Adipose tissue (tissue), 3 donors: ENCODE measurements around the gene PNMA6A. TPM values are rescaled to one million over a fixed set of nuclear protein-coding genes. Genes with fewer than 3 reads are reported as not detected.
"Not testable (repeated sequence)": the region's sequence is repeated elsewhere in the genome, so short reads cannot be mapped to it uniquely, and the experiment has no call there.

ENCODE experiments used
- H3K27ac ChIP-seq: one replicate; pipeline ENCODE4 v1.5.1; 2013; ENCODE audit warnings: low read depth, low read length
- WGBS, 3 donors: extraction: QIAGEN DNeasy Blood & Tissue Kit; methylation state at CpG; one replicate each; pipeline ENCODE4 v1.1.7; 2013; 5-methylcytosine and 5-hydroxymethylcytosine counted together
- polyA plus RNA-seq, 3 donors: library from polyadenylated mRNA; stranded (reverse); fragments of 200-250 nt; gene quantifications; one replicate each; pipeline ENCODE4 v1.2.3, GENCODE V29; 2013
- donor health status: healthy with polysubstance abuse.
- donor health status: Bipolar disorder and iron deficiency.
- donor health status: healthy.

PNMA6A gene
- 1 to 10 TPM in 1 of 3 donors, under 1 TPM in 2; 0.68 to 1.0 (median 0.91) TPM for polyA plus RNA-seq

- H3K27ac ChIP-seq, result not testable (repeated sequence)
- WGBS, 3 donors, result no CpG with 5 or more reads among the region's 76 CpGs
Measured at GRCh38 chrX:153071909-153072583, at the start of gene PNMA6A. Gene PNMA6A (plus strand): TSS chrX:153072454. CDS start chrX:153073063, 609 bp downstream.

GRCh38 chrX:153026501-153026900 lies 45.8 kb upstream of the PNMA6A start:
- not testable (repeated sequence) for H3K27ac ChIP-seq
- 90 to 92% (median 92%) methylated on average over 1 to 2 of the region's 2 CpGs for WGBS, 3 donors

GRCh38 chrX:153028487-153028886 lies 43.8 kb upstream of the PNMA6A start:
- WGBS, 3 donors, result 67 to 74% (median 68%) methylated on average over 3 to 9 of the region's 11 CpGs
- H3K27ac ChIP-seq, result not testable (repeated sequence)

GRCh38 chrX:153029162-153029561 lies 43.1 kb upstream of the PNMA6A start:
- 83 to 97% (median 88%) methylated on average over 2 of the region's 2 CpGs for WGBS, 3 donors
- H3K27ac ChIP-seq, result no peak overlapping the region

- 86 to 94% (median 93%) methylated on average over 9 to 11 of the region's 11 CpGs for WGBS, 3 donors
- H3K27ac ChIP-seq, result no peak overlapping the region
Measured at GRCh38 chrX:153029875-153030274, 42.4 kb upstream of the PNMA6A start.

GRCh38 chrX:153030801-153031200 lies 41.5 kb upstream of the PNMA6A start:
- H3K27ac ChIP-seq, result no peak overlapping the region
- 88 to 92% (median 90%) methylated on average over 4 to 12 of the region's 12 CpGs for WGBS, 3 donors

- H3K27ac ChIP-seq, result no peak overlapping the region
- 16 to 33% (median 30%) methylated on average over 42 to 64 of the region's 64 CpGs for WGBS, 3 donors
Measured at GRCh38 chrX:153032397-153033118, 39.7 kb upstream of the PNMA6A start.

GRCh38 chrX:153049093-153049492 lies 23.2 kb upstream of the PNMA6A start:
- 84 to 95% (median 92%) methylated on average over 2 of the region's 2 CpGs for WGBS, 3 donors
- H3K27ac ChIP-seq, result no peak overlapping the region

- 79 to 93% (median 86%) methylated on average over 1 of the region's 1 CpG for WGBS, 3 donors
- H3K27ac ChIP-seq, result no peak overlapping the region
Measured at GRCh38 chrX:153052534-153052933, 19.7 kb upstream of the PNMA6A start.

GRCh38 chrX:153055871-153056749 lies 16.1 kb upstream of the PNMA6A start, which contains the start of gene PNMA3:
Gene PNMA3 (plus strand): TSS chrX:153056470. CDS start chrX:153057056, 586 bp downstream.
- WGBS, 3 donors, result 12 to 60% (median 45%) methylated on average over 3 to 61 of the region's 80 CpGs
- H3K27ac ChIP-seq, result no peak within 1 kb of the TSS

GRCh38 chrX:153057281-153057680 lies 15.0 kb upstream of the PNMA6A start:
- WGBS, 3 donors, result 45 to 77% (median 60%) methylated on average over 11 of the region's 11 CpGs
- no peak overlapping the region for H3K27ac ChIP-seq

- 66 to 87% (median 86%) methylated on average over 13 to 18 of the region's 18 CpGs for WGBS, 3 donors
- H3K27ac ChIP-seq, result no peak overlapping the region
Measured at GRCh38 chrX:153059191-153060094, 12.8 kb upstream of the PNMA6A start.

GRCh38 chrX:153060095-153060445 lies 12.2 kb upstream of the PNMA6A start:
- WGBS, 3 donors, result 81 to 93% (median 85%) methylated on average over 3 to 8 of the region's 8 CpGs

GRCh38 chrX:153061732-153062131 lies 10.5 kb upstream of the PNMA6A start:
- H3K27ac ChIP-seq, result no peak overlapping the region
- 43 to 47% (median 47%) methylated on average over 3 of the region's 3 CpGs for WGBS, 3 donors

More at GRCh38 chrX:153060095-153060445, 12.2 kb upstream of the PNMA6A start:
- no peak overlapping the region for H3K27ac ChIP-seq

- no peak overlapping the region for H3K27ac ChIP-seq
Measured at GRCh38 chrX:153063315-153063714, 8.9 kb upstream of the PNMA6A start.

- 57 to 80% (median 65%) methylated on average over 2 of the region's 2 CpGs for WGBS, 3 donors
- H3K27ac ChIP-seq, result no peak overlapping the region
Measured at GRCh38 chrX:153064061-153064460, 8.2 kb upstream of the PNMA6A start.

- H3K27ac ChIP-seq, result no peak overlapping the region
- WGBS, 3 donors, result 75 to 97% (median 89%) methylated on average over 4 to 6 of the region's 6 CpGs
Measured at GRCh38 chrX:153065389-153065788, 6.9 kb upstream of the PNMA6A start.

- H3K27ac ChIP-seq, result not testable (repeated sequence)
- 75 to 82% methylated on average over 1 to 3 of the region's 12 CpGs; no CpG with 5 or more reads in 1 of the 3 donors for WGBS, 3 donors
Measured at GRCh38 chrX:153066402-153066801, 5.9 kb upstream of the PNMA6A start.
